ENCODE results near the gene UBL5.
"Not testable (repeated sequence)": the region's sequence is repeated elsewhere in the genome, so short reads cannot be mapped to it uniquely, and the experiment has no call there.

Gene UBL5

DNA sequence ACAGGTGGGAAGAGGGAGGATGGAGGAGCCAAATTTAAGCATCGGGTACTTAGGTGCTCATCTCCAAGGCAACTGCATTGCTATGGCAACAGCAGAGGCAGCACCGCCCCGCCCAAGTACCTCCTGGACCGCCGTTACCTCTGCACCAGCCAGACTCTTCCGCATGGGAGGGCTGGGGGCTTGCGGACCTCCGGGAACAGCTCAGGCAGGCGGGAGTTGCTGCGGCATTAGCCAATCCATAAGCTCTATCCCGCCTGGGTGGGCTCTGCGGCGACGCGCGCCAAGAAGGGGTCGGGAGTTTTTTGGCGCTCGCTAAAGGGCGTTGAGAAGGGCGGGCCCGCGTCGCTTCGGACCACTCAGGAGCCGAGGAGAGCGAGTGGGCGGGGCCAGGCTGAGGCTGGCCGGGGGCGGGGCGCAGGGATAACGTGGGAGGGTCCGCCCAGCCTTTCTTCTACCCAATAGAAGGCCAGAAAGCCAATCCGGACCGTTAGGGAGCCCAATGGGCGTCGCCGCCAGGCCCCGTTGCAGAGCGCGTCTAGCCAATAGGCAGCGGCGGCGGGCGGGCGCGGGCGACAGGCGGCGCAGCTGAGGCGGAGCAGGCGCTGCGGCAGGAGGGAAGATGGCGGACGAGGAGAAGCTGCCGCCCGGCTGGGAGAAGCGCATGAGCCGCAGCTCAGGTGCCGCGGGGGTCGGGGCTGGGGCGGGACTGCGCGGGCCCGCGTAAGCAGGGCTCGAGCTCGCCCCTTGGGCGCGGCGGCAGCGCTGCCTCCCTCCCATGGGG lies 7.2 kb downstream of the UBL5 start, which contains the start of gene PIN1:
Gene PIN1, plus strand, starts transcription at position 593 of the 781 bp plus-strand sequence. Its CDS starts 27 bp downstream, at position 620.
- TF ChIP-seq, protein P1, sequence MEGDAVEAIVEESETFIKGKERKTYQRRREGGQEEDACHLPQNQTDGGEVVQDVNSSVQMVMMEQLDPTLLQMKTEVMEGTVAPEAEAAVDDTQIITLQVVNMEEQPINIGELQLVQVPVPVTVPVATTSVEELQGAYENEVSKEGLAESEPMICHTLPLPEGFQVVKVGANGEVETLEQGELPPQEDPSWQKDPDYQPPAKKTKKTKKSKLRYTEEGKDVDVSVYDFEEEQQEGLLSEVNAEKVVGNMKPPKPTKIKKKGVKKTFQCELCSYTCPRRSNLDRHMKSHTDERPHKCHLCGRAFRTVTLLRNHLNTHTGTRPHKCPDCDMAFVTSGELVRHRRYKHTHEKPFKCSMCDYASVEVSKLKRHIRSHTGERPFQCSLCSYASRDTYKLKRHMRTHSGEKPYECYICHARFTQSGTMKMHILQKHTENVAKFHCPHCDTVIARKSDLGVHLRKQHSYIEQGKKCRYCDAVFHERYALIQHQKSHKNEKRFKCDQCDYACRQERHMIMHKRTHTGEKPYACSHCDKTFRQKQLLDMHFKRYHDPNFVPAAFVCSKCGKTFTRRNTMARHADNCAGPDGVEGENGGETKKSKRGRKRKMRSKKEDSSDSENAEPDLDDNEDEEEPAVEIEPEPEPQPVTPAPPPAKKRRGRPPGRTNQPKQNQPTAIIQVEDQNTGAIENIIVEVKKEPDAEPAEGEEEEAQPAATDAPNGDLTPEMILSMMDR (IDR thresholded peaks at IDR 0.05; ENCODE audit: low read depth, low read length, missing control alignments): peak; percentile 36
- peak; percentile 94 for DNase-seq (ENCODE audit: low read depth)
- H3K4me3 ChIP-seq (ENCODE audit: low read depth, low read length): peak within 1 kb of the TSS; percentile 97

DNA sequence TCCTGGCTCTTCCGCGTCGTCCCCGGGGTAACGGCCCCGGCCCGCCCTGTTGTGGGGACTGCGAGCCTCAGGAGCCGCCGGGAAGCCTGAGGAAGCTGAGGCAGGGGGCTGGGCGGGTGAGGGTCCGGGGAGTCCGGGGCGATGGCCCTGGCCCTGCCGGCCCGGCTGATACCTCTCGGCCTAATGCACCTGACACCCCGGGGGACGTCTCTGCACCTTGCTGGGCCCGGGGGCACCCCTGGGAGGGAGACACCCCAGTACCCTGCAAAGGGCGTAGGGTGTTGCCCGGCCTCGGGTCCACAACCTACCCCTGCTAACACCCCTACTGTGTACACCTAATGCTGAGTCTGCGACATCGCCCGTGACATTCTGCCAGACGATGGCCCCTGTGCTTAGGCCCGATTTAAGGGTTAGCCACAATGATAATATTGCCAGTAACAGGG lies 7.8 kb downstream of the UBL5 start:
- no peak for DNase-seq (ENCODE audit: low read depth)
- peak overlapping the region; percentile 97 for H3K4me3 ChIP-seq (ENCODE audit: low read depth, low read length)
- TF ChIP-seq, protein P1 (IDR thresholded peaks at IDR 0.05; ENCODE audit: low read depth, low read length, missing control alignments): no peak

GRCh38 chr19:9836021-9836420 lies 8.3 kb downstream of the UBL5 start:
- TF ChIP-seq, protein P1 (IDR thresholded peaks at IDR 0.05; ENCODE audit: low read depth, low read length, missing control alignments): no peak
- no peak for DNase-seq (ENCODE audit: low read depth)
- peak overlapping the region; percentile 97 for H3K4me3 ChIP-seq (ENCODE audit: low read depth, low read length)

DNA sequence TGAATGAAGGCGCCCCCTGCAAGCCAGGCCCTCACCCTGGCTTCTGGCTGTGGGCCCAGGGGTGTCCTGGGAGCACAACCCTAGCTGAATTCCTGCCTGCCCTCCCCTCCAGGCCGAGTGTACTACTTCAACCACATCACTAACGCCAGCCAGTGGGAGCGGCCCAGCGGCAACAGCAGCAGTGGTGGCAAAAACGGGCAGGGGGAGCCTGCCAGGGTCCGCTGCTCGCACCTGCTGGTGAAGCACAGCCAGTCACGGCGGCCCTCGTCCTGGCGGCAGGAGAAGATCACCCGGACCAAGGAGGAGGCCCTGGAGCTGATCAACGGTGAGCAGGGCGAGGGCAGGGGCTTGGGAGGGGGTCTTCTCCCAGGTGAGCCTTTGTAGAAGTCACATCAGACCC lies 10.6 kb downstream of the UBL5 start:
- TF ChIP-seq, protein P1 (IDR thresholded peaks at IDR 0.05; ENCODE audit: low read depth, low read length, missing control alignments): no peak
- no peak overlapping the region for H3K4me3 ChIP-seq (ENCODE audit: low read depth, low read length)
- DNase-seq (ENCODE audit: low read depth): no peak

DNA sequence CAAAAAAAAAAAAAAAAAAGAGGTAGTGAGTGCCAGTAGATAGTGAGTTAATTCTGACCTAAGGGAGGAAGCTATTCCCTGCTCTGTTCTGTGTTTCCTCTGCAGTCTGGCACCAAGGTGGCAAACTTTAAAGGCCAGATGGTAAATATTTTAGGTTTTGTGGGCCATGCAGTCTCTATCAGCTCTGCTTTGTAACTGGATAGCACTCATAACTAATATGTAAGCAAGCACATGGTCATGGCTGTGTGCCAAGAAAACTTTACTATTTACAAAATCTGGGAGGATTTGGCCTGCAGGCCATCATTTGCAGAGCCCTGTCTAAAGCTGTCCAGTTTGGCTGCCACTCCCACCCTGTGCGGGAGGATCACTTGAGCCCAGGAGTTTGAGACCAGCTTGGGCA lies 11.7 kb downstream of the UBL5 start:
- no peak for DNase-seq (ENCODE audit: low read depth)
- TF ChIP-seq, protein P1 (IDR thresholded peaks at IDR 0.05; ENCODE audit: low read depth, low read length, missing control alignments): no peak

DNA sequence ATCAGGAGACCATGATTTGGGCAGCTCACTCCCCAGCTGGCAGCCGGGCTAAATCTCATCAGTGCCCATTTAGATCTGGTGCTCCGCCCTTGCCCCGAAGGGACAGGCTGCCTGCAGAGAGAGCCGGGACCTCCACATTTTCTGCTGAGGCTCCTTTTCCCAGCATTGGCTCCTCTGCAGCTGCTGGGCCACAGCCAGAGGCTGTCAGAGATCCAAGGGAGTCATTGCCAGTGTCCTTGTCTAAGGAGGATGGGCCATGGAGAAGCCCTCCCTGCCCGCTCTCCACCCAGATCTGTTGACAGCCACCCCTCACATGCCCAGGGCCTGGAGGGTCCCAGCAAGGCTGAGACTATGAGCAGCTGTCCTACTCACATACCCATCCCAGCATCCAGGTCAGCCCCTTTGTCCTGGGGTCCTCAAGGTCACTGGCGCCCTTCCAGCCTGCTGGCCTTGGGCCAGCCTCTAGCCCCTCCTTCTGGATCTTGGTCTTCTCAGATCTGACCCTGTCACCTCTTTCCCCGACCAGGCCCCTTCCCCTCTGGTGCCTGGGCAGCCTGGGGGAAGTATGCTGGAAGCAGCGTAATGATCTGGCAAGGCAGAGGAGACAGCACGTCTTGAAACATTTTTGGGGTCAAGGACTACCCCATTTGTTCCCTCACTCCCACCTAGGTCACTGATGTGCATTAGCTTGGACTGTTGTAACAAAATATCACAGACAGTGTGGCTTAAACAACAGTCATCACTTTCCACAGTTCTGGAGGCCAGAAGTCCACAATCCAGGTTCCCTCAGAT lies 15.3 kb downstream of the UBL5 start:
- H3K4me3 ChIP-seq (ENCODE audit: low read depth, low read length): no peak overlapping the region
- TF ChIP-seq, protein P1 (IDR thresholded peaks at IDR 0.05; ENCODE audit: low read depth, low read length, missing control alignments): no peak

More for the DNA sequence above, 11.7 kb downstream of the UBL5 start:
- H3K4me3 ChIP-seq (ENCODE audit: low read depth, low read length): no peak overlapping the region

DNA sequence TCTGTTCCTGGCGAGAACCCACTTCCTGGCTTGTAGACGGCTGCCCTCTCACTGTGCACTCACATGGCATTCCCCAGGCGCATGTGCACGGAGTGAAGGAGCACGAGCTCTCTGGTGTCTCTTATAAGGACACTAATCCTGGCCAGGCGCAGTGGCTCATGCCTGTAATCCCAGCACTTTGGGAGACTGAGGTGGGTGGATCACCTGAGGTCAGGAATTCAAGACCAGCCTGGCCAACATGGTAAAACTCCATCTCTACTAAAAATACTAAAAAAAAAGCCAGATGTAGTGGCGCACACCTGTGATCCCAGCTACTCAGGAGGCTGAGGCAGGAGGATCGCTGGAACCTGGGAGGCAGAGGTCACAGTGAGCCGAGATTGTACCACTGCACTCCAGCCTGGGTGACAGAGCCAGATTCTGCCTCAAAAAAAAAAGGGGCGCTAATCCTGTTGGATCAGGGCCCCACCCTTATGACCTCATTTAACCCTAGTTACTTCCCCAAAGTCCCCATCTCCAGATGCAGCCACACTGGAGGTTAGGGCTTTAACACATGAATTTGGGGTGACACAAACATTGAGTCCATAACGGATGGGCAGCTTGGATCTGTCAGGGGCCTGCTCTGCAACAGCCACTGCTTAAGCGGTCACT lies 16.0 kb downstream of the UBL5 start:
- DNase-seq (ENCODE audit: low read depth); H3K4me3 ChIP-seq (ENCODE audit: low read depth, low read length): not testable (repeated sequence)

More for the DNA sequence above, 15.3 kb downstream of the UBL5 start:
- no peak for DNase-seq (ENCODE audit: low read depth)

Data from GM12864 (cell line).